ENCODE measurements around the gene SLC6A17.
A peak's percentile ranks its signal among the peaks of the same experiment; 100 is the strongest.

The SLC6A17 gene

DNA sequence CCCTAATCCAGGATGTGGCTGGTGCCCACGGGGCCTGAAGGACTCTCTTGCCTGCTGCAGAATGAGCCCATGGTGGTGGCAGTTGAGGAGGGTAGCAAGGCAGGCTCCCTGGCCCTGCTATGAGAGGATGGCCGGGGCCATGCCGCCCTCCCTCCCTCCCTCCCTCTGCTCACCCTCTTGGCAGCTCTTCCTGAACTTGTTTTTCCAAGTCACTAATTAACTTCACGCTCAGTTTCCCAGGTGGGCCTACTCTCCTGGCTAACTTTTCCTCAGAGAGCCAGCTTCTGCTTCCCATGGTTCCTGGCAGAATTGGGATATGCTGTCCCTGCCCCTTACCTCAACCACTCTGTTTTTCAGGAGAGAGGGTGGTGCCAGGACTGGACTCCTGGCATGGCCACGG is 70.0 kb downstream of the SLC6A17 start:
- no peak for DNase-seq (ENCODE audit: low spot score)

DNA sequence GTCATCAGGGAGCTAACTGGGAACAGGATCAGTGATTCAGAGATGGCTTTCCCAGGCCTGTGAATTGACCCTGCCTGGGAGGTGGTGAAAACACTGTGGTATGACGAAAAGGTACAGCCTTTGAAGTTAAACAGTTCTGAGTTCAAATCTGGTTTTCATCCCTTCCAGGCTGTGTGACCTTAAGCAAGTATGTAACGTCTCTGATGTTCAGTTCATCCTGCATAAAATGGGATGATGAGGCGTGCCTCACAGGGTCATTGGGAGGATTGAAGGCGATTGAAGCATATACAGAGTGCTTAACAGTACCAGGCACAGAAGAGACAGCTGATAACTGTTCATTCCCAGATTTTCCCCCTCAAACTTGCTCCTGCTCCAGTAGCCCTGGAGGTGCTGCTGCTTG is 70.8 kb downstream of the SLC6A17 start:
- DNase-seq (ENCODE audit: low spot score) = no peak

DNA sequence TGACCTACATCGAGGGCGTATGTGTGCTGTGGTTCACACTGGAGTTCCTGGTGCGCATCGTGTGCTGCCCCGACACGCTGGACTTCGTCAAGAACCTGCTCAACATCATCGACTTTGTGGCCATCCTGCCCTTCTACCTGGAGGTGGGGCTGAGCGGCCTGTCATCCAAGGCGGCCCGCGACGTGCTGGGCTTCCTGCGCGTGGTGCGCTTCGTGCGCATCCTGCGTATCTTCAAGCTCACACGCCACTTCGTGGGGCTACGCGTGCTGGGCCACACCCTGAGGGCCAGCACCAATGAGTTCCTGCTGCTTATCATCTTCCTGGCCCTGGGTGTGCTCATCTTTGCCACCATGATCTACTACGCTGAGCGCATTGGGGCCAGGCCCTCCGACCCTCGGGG is 72.8 kb downstream of the SLC6A17 start:
- no peak for DNase-seq (ENCODE audit: low spot score)

DNA sequence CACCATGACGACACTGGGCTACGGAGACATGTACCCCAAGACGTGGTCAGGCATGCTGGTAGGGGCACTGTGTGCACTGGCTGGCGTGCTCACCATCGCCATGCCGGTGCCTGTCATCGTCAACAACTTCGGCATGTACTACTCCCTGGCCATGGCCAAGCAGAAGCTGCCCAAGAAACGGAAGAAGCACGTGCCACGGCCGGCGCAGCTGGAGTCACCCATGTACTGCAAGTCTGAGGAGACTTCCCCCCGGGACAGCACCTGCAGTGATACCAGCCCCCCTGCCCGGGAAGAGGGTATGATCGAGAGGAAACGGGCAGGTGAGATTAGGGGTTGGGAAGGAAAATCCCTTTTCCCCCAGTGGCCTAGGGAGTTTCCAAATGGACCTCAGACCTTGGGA is 73.3 kb downstream of the SLC6A17 start:
- DNase-seq (ENCODE audit: low spot score) = no peak

DNA sequence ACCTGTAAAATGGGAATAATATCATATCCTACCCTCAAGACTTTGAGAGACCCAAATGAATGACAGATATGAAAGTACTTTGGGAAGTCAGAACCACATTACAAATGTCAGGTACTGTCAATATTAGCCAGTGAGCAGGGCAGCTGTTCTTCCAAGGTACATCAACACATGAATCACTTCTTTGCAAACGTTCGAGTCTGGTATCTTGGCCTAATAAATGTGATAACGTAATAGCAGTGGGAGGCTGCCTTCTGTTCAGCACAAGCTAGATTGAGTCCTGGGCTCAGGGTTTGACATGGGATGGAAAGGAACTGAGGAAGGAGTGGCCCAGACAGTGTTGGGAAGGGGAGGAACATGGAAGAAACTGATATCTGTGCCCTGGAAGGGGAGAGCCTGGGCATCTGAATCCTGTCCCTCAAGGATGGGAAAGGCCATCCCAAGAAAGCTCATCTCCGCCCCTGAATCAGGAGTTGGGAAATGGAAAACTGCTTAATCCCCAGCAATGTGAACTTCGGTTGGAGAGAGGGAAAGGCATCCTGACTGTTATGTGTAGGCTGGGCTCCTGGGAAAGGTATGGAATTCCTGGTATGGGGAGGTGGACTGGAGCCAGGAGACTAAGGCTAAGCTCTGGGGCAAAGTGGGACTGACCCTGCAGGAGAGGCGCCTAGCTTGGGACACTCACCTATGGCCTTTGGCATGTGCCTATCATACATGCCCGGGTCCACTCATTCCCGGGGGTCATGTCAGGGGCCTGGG is 74.1 kb downstream of the SLC6A17 start:
- no peak for DNase-seq (ENCODE audit: low spot score)

DNA sequence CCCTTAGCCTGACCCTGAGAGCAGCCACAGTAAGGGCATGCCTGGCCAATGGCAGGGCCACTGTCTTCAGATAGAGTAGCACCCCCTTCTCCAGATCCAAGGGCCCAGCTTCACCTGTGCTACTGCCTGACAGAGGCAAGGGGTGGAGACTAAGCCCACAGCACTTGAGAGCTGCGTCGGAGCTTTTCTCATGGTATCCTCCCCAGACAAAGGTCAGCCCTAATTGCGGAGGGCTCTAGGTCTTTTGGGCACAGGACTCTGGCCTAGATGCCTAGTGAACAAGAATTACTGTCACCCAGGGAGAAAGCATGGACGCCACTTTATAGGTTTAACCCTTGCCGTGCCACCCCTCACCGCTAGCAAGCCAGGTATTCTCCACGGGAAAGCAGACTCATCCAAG is 74.9 kb downstream of the SLC6A17 start:
- DNase-seq (ENCODE audit: low spot score) = no peak

DNA sequence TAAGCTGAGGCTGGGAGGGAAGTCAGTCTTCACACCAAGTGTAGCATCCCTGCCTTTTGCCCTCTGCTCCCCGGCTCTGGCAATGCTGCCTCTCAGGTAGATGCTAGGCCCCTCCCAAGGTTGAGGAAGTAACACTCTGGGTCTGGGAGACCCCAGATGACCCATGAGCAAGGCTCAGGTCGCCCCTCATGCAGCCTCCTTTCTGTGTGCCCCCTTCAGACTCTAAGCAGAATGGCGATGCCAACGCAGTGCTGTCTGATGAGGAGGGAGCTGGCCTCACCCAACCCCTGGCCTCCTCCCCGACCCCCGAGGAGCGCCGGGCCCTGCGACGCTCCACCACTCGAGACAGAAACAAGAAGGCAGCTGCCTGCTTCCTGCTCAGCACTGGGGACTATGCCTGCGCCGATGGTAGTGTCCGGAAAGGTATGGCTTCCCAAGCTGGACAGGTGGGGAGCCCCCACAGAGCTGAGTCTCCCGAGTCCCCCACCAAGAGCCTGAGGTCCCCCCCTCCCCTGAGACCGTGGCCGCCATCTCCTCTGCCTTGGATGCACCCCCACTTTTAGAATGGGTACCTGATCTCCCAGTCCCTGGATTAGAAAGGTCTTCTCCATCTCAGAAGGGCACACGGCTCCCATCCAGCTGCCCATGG is 75.6 kb downstream of the SLC6A17 start:
- no peak for DNase-seq (ENCODE audit: low spot score)

DNA sequence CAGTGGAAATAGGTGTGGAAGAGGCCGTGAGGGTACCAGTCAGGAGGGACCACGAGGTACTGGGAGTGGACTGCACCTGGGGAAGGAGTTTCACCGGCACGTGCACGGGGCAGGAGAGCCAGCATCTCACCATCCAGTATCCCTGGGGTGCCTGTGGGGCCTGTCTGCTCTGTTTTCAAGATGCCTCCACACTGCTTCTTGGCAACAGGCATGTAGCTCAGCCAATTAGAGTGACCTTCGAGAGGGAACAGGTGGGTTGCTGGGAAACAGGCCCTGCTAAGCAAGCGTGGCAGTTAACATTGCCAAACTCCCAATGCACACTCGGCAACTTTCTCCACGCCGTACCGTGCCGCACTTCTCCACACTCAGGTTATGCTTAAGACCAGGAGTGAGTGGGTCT is 77.5 kb downstream of the SLC6A17 start:
- DNase-seq (ENCODE audit: low spot score) = no peak

DNA sequence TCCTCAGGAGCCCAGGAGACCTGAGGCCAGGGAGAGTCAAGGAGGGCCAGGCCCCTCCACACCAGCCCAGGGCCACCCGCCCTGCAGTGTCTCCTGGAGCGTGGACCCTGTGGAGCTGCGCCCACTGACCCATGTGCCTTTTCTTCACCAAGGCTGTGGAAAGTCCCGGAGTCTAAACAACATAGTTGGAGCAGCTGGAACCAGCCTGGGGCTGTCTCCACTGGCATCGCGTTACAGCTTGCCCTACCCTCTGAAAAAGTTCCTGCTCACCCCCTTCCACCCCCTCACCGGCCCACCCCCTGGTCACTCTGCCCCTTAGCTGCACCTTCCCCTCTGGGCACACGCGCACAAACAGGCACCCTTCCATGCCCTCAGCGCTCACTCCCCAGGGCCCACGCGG is 78.1 kb downstream of the SLC6A17 start:
- DNase-seq (ENCODE audit: low spot score) = no peak

DNA sequence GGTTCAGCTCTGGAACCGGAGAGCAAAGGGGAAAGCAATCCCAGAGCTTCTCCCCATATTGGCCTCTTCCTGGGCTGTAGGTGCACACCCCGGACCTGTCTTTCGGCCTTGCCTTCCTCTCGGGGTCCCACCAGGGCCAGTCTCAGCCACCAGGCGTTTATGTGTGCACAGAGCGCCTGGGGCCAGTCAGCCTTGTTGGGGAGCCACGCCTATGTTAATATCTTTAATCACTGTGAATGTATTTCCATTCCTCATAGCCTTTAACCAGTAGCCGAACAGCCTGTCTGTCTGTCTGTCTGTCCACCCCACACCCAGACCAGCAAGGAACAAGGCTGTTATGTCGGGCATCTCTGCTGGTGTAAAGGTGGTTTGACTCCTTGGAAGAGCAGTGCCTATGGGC is 78.6 kb downstream of the SLC6A17 start:
- no peak for DNase-seq (ENCODE audit: low spot score)

DNA sequence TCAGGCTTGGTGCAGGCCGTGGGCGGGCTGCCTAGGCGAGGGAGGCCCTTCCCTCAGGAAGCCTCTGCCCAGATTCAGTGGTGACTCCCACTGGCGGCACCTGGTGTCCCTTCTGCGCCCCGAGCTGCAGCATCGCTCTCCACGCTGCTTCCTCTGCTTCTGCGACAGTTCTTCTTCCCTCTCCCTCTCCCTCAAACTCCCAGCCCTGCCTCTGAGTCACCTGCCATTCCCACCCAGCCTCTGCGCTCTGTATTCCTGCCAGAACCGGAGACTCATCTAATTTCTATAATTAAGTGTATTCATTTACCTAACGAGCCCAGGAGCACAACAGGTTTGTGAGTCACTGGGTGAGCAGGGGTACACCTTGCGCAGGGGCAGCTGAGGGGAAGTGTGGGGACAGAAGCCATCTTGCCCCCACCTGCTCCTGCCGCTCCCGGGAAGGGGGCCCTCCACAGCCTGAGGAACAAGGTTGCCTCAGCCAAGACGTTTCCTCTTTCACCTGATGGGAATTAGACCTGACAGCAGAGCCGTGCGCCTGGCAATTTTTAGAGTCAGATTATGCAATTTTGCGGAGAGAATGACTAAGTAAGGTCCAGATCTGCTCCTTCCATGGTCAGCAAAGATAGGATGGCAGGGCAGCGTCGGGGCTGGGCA is 79.2 kb downstream of the SLC6A17 start:
- DNase-seq (ENCODE audit: low spot score) = peak; percentile 66

DNA sequence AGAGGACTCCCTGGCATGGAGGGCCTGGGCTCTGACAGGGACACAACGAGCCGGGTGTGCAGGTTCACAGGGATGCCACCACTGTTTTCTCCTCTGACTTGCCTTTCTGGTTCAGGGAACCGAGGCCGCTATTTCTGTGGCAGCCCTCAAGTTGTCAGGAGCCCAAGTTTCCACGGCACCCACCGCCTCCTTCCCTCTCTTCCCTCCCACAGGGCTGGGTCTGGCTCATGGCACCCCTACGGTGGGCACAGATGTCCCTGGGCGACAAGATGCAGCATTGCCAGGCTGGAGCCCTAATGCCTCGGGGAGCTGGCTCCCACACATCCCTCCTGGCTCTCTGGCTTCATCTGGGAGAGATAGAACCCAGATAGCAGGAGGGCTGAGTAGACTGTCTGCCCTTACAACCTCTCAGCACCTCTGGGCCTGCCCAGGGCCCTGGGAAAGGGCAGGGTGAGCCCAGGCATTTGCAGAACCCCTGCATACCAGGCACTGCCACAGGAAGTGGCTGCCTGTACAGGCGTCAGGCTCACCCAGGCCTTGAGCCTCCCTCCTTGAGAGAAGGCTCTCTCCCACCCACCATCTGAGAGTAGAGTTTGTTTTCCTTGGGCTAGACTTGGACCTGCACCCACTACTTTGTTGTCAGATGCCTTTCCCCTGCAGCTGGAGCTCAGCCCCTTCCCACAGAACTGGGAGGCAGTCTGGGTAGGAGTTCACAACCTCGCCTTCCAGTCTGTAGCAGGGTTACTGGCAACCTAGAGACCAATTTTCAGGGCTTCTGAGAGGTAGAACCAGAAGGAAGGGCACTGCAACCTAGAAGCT is 80.3 kb downstream of the SLC6A17 start:
- no peak for DNase-seq (ENCODE audit: low spot score)

DNA sequence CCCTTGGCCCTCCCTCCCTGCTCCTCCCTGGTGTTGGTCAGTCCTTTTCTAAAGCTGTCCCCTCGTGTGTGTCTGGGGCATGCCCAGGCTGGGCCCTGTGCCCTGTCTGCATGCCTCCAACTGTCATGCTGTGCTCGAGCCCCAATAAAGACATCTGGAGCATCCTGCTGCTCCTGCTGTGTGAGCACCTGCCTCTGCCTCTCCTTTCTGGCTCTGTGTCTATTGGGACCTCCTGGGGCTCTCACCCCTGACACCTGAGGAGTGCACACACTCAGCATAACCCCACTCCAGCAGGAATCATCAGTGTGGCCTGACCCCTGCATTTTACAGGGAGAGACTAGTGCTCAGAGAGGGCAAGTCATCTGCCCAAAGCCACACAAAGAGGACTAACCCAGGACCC is 83.6 kb downstream of the SLC6A17 start:
- DNase-seq (ENCODE audit: low spot score) = no peak

DNA sequence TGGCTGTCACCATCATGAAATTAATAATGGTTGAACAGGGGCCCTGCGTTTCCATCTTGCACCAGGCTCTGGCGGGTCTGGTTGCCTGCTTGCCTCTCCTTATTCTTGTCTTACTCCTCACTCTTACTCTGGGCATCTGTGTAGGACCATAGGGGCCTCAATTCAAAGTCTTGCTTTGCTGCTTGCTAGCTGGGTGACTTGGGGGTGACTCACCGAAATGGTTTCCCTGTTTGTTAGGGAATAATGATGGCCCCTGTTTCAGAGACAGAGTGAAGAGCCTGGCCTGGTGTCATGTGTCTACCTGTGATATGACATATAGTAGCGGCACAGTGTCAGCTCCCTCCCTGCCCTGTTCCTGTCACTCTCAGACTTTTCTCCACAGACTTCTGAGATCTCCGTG is 84.4 kb downstream of the SLC6A17 start:
- no peak for DNase-seq (ENCODE audit: low spot score)

DNA sequence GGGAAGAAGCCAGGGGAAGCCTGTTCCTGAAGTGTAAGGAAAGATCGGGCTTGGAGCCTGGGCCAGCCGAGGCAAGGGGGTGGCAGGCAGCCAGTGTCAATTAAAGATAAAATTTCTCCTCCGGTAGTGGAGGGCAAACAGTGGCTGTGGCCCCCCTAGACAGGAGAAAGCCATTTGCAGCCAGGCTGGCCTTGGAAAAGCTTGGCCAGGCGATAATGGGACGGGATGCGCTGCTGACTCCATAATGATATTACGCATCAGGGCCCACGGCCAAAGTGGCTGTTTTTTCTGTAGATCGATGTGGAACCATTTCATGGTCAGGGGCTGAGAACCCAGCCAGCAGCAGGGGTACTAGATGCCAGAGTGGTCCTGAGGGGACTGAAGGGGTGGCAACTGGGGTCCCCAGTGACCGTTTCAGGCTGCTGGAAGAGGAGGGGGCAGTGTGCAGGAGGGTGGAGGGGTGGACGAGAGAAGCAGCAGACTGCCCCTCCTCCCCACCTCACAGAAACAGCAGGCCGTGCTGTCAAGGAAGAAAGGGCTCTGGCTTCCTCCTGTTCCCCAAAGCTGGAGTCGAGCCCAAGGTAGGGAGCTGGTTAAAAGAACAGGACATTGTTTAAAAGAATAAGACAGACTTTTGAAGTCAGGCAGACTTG is 85.0 kb downstream of the SLC6A17 start:
- peak; percentile 52 for DNase-seq (ENCODE audit: low spot score)

DNA sequence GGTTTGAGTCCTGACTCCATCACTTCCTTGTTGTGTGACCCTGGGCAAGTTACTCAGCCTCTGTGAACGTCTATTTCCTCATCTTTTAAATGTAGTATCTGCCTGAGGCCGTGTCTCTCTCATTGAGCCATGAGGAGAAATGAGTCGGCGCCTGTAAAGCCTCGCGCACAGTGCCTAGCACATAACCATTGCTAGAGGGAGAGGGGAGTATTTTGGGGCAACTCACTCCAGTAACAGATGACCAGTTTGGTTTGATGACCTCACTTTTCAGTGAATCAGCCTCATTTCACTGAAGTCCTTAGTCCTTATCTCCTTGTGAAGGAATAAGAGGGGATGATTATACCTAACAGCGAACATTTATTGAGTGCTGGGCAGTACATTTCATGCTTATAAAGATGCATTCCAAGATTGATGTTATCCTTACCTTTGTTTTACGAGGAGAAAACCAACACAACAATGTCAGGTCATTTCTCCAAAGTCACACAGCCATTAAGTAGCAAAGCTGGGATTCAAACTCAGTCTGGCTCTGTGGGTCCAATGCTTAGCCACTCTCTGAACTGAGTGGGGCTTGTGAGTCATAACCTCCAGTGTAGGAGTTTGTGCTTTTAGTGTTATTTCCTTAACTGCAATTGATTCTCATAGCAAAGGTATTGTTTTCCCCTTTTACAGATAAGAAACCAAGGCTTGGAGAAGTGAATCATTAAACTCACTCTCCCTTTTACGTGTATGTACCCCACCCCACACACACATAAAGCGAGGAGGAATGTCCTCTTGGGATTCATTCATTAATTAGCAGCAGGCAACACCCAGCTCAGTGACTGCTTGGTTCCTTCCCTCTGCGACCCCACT is 85.8 kb downstream of the SLC6A17 start:
- no peak for DNase-seq (ENCODE audit: low spot score)

DNA sequence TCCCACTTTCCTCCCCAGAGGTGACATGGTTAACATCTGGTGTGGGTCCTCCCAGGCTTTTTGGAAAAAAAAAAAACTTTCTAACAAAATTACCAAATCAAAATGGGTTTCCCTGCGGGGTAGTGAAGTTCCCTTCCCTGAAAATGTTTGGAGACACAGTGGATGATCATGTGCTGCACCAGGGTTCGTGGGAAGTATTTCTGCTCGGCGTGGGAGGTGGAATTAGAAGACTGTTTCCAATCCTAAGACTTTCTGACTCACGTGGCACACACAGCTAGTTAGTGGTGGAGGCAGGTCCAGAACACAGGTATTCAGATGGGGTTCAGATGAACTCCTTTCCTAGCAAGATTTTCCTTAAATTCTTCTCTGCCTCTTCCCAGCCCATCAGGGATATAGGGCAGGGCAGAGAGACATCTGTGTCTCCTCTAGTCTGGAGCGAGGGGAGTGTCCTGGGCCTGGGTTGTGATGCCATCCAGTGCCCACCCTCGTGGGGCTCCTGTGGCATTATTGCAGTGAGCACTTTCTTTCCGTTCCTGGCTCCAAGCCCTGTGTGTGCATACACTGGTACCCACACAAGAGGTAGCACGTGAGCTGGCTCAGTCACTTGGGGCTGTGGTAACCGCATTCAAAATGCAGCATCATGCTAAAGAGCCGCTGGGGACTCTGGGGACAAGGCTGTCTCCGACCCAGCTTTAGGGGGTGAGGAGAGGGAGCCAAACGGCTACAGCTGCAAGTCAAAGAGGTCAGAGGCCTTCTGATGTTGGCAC is 87.3 kb downstream of the SLC6A17 start:
- DNase-seq (ENCODE audit: low spot score) = no peak

DNA sequence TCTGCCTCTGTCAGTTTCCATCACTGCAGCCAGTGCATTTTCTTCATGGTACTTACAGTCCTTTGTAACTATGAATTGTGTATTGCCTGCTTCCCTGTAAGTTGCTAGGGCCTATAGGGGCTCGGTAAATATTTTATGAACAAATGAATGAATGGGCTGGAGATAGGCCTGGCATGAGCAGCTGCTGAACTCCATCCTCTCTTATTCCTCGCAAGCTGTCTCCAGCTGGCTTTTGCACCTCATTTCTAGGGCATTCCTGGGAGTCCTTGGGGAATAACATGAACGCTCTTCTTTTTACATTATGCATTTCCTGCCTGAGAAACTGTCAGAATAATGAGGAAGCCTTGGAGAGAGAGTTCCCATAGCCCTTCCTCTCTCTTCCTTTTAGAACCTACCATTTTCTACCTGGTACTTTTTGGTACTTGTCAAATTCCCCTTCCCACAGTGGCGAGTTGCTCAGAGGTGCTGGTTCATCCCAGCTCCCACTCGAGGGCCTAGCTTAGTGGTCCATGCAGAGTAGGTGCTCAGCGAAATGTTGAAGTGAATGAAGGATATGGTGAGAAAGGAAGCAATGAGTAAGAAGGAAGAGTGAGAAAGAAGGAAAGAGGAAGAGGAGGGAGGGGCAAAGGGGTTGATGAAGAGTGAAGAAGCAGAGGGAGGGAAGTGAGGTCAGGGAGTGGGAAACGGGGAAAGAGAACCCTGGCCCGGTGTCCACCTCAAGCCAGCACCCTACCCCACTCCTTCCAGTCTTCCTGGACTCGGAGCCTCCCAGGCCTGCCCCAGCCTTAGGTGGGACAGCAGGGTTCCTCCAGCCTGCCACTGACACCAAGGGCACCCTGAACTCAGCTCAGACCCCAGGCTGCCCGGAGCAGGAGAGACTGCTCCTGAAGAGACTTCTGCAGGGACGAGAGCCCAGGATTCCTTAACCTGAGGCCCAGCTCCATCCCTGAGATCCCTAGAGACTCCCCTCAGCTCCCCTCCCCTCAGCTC is 89.4 kb downstream of the SLC6A17 start:
- no peak for DNase-seq (ENCODE audit: low spot score)

Measured in SK-N-DZ (cell line).